Measurements from ENCODE around the gene ZNF280B. TPM values are rescaled to one million over a fixed set of nuclear protein-coding genes. Genes with fewer than 3 reads are reported as not detected.

ZNF280B gene
- total and polyA plus RNA-seq, 2 of the 13 experiments (the other 11 are each of a cell fraction or from before 2014, with no cell fraction given): 3.7 to 3.9 TPM

GRCh38 chr22:22508274-22509176 lies at the start of gene ZNF280B (continued):
- no peak for TF ChIP-seq ZNF318 (CRISPR knock-in tag; IDR thresholded peaks at IDR 0.05)
- 0 out of 2 replicates have a peak, but pooled peaks have one; percentile 15 for TF ChIP-seq ZNF224 (CRISPR knock-in tag; IDR thresholded peaks at IDR 0.05)
- no peak for TF ChIP-seq RARG (CRISPR knock-in tag; IDR thresholded peaks at IDR 0.05; ENCODE audit: low read depth)
- no peak for TF ChIP-seq NCOR1 (IDR thresholded peaks at IDR 0.05; ENCODE audit: borderline replicate concordance, low read length)
- no peak for TF ChIP-seq ZNF18 (CRISPR knock-in tag; IDR thresholded peaks at IDR 0.05; ENCODE audit: insufficient replicate concordance)
- TF ChIP-seq ZNF800 (CRISPR knock-in tag; IDR thresholded peaks at IDR 0.05): no peak
- TF ChIP-seq DDIT3 (CRISPR knock-in tag; IDR thresholded peaks at IDR 0.05): no peak
- TF ChIP-seq ZSCAN29 (CRISPR knock-in tag; conservative IDR thresholded peaks at IDR 0.05): no peak
- no peak for TF ChIP-seq ZBTB49 (CRISPR knock-in tag; IDR thresholded peaks at IDR 0.05; ENCODE audit: borderline replicate concordance)
- no peak for TF ChIP-seq ZKSCAN8 (CRISPR knock-in tag; IDR thresholded peaks at IDR 0.05; ENCODE audit: borderline replicate concordance)
- TF ChIP-seq RBFOX2 (IDR thresholded peaks at IDR 0.05; ENCODE audit: low read depth, low read length): peak; percentile 87

All from HepG2 (cell line).